CD8-positive, alpha-beta memory T cell (primary cell): ENCODE data around the gene REEP1. TPM values are rescaled to one million over a fixed set of nuclear protein-coding genes. Genes with fewer than 3 reads are reported as not detected.

Source experiments
- polyA plus RNA-seq: library from polyadenylated mRNA; unstranded; fragments of 300-500 nt; fragmentation: Illumina TruSeq; gene quantifications from one replicate; pipeline ENCODE4 v1.2.3, GENCODE V29; 2021
- total RNA-seq, 2 experiments: library from RNA; stranded (reverse); gene quantifications; one replicate each; pipeline ENCODE4 v1.2.3, GENCODE V29; 2021

Gene REEP1
- total and polyA plus RNA-seq, 3 experiments from 2014 or later = 0.20 to 0.28 TPM; not detected in 1

Other genes starting within 250 kb of the REEP1 start
- 10 to 100 TPM; 60.3 to 63.3 TPM for gene POLR1A, start 231.7 kb downstream of the REEP1 start, total RNA-seq
- 4.8 TPM for gene POLR1A, start 231.7 kb downstream of the REEP1 start, polyA plus RNA-seq
- 100 to 1,000 TPM; 140 to 155 TPM for gene PTCD3, start 231.4 kb downstream of the REEP1 start, total RNA-seq
- gene PTCD3, start 231.4 kb downstream of the REEP1 start, polyA plus RNA-seq = 44.1 TPM
- 100 to 1,000 TPM; 147 to 149 TPM for gene IMMT, start 142.2 kb downstream of the REEP1 start, total RNA-seq
- gene IMMT, start 142.2 kb downstream of the REEP1 start, polyA plus RNA-seq = 65.7 TPM
- 10 to 100 TPM; 86.5 to 89.9 TPM for gene MRPL35, start 138.2 kb downstream of the REEP1 start, total RNA-seq
- gene MRPL35, start 138.2 kb downstream of the REEP1 start, polyA plus RNA-seq = 27.1 TPM
- 10 to 100 TPM; 45.8 to 46.2 TPM for gene KDM3A, start 103.7 kb upstream of the REEP1 start, total RNA-seq
- 21.1 TPM for gene KDM3A, start 103.7 kb upstream of the REEP1 start, polyA plus RNA-seq
- gene CHMP3, start 225.8 kb upstream of the REEP1 start, total RNA-seq = 10 to 100 TPM; 51.7 to 58.9 TPM
- gene CHMP3, start 225.8 kb upstream of the REEP1 start, polyA plus RNA-seq = 70.1 TPM